HG03575 (cell line): ENCODE results near the gene MAZ.

Experiments
- ATAC-seq: cut with Tn5 transposase; IDR thresholded peaks from one replicate; pipeline ENCODE4 v1.9.1; 2021; ENCODE audit not compliant: unreplicated experiment, insufficient number of reproducible peaks, low FRiP score; ENCODE audit errors: extremely low read depth

MAZ gene

DNA sequence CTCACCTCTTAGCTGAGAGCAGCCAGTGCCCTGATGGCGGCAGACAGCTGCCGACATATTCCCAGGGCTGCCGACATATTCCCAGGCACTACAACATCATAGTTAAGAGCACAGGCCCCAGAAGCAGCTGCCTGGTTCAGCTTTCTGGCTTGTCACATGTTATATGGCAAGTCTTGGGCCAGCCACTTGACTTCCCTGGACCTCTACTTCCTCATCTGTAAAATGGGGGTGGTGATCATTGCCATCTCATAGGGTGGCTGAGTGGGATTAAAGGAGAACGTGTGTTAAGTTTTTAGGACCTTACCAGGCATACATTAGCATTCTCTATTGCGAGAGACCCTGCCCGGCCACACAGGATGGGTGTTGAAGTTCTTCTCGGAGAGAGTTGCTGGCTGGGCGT, 37.6 kb downstream of the MAZ start:
- no peak for ATAC-seq

GRCh38 chr16:29844575-29845331, 38.4 kb downstream of the MAZ start:
- no peak for ATAC-seq

DNA sequence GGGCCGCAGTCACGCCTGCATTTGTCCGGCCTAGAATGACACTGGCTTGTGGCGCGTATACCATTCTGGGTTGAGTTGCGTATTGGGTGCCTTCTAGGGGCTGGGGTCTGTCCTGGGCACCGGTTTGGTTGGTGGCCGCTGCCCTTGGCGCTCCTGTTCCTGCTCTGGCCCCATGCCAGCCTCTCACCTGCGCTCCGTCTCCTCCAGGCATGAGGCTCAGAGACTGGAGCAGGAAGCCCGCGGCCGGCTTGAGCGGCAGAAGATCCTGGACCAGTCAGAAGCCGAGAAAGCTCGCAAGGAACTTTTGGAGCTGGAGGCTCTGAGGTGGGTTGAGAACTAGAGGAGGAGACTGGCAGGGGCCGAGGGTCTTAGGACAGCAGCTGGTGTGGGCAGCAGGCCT, 39.3 kb downstream of the MAZ start:
- ATAC-seq, result no peak

DNA sequence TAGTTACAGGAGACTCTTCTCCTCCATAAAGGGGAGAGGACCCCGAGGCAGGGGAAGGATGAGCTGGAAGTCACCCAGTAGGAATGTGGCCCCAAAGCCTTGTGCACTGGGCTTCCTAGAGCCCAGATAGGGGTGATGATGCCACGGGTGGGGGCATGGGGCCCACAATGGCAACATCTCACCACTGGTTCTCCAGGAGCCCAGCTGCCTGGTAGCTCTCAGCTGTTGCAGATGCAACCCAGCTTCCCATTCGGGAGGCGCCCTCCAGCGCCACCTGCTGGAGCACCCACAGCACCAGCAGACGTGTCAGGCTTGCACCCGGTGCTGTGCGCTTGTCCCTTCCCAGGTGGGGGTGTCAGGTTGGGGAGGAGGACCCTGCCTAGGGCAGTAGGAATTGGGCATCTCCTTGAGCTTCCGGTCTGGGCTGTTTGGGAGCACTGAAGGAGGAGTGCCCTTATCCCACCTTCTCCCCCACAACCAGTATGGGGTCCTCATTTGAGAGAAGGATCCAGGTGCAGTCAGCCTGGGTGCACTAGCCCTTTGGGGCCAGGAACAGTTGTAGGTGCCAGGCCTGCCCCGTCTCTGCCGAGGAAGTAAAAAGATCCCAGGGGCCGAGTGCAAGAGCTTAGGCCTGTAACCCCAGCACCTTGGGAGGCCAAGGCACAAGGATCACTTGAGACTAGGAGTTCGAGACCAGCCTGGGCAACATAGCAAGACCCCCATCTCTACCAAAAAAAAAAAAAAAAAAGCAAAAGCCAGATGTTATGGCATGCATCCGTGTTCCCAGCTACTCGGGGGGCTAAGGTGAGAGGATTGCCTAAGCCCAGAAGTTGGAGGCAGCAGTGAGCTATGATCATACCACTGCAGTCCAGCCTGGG, 42.3 kb downstream of the MAZ start:
- no peak for ATAC-seq

DNA sequence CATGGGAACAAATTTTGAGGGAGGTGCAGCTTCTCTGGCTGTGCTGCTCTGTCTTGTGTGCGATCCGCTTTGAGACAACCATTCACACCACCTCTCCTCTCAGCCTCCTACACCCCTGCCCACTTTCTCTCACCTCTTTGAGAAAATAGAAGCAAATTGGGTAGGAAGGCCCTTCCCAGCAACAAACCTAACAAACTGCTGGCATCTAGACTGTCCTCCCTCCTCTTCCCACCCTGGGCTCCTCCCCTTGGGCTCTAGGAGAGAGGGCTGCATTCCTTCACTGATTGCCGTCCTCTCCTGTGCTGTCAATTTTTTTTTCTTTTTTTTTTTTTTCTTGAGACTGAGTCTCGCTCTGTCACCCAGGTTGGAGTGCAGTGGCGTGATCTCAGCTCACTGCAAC, 43.2 kb downstream of the MAZ start:
- ATAC-seq, result no peak

GRCh38 chr16:29850998-29851397, 44.7 kb downstream of the MAZ start:
- ATAC-seq, result no peak

DNA sequence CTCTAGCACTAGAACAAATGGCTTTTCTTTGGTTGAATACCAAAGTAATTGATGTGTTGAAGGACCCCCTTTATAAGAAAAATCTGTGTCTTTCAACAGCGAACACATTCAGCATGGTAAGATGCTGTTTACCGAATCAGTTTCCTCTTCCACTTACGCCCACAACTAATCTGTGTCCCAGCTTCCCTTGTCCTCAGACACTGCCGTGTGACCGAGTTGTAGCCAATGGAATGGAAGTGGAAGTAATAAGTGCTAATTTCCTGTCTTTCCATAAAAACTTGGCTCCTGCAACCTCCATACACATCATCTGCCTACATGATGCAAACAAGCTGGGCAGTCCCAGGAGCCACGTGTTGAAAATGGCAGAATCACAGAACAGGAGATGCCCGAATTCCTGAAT, 46.3 kb downstream of the MAZ start:
- no peak for ATAC-seq

GRCh38 chr16:29854520-29855100, 48.3 kb downstream of the MAZ start:
- no peak for ATAC-seq

DNA sequence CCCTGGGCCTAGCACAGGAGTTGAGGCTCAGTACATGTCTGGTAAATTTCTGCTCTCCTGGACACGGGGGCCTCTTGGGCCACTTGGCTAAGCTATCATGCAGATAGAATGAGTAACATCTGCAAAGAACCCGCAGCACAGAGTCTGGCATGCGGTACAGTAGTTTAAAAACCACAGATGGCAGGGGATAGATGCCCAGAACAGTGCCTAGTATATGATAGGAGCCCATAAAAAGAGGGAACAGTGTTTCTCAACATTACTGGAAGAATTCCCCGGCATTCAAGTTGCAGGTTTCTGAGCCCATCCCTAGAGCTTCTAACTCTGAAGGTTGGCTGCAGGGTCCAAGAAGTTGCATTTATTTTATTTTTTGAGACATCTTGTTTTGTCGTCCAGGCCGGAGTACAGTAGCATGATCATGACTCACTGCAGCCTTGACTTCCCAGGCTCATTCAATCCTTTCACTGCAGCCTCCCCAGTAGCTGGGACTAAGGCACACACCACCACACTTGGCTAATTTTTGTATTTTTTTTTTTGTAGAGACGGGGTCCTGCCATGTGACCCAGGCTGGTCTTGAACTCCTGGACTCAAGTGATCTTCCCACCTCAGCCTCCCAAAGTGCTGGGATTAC, 50.9 kb downstream of the MAZ start:
- no peak for ATAC-seq

- no peak for ATAC-seq
These were observed 52.0 kb downstream of the MAZ start for GRCh38 chr16:29858149-29858849.

GRCh38 chr16:29858974-29859373, 52.6 kb downstream of the MAZ start:
- no peak for ATAC-seq

DNA sequence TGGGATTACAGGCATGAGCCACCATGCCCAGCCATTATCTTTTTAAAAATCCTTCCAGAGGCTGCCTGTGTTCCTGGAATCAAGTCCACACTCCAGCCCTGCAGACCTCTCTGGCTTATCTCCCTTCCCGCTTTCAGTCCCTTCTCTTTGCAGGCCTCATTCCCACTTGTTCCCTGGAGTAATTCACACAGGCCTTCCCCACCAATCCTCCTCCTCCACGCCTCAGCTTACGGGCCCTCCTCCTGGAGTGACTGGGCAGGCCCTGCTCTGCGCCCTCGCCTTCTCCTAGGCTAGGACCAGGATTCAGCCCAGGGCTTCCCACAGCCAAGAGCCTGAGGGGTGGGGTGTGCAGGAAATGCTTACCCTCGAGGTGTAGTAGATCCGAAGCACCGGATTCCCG, 53.9 kb downstream of the MAZ start:
- ATAC-seq, result no peak
